GM19099 (cell line): Measurements from ENCODE around the gene ZFAND2B.

ENCODE experiments used
- POLR2A ChIP-seq: IDR thresholded peaks from 3 replicates; pipeline ENCODE4 v1.6.1; 2011; ENCODE audit warnings: low read depth; ENCODE audit not compliant: insufficient read length; ENCODE audit errors: extremely low read depth

The ZFAND2B gene

DNA sequence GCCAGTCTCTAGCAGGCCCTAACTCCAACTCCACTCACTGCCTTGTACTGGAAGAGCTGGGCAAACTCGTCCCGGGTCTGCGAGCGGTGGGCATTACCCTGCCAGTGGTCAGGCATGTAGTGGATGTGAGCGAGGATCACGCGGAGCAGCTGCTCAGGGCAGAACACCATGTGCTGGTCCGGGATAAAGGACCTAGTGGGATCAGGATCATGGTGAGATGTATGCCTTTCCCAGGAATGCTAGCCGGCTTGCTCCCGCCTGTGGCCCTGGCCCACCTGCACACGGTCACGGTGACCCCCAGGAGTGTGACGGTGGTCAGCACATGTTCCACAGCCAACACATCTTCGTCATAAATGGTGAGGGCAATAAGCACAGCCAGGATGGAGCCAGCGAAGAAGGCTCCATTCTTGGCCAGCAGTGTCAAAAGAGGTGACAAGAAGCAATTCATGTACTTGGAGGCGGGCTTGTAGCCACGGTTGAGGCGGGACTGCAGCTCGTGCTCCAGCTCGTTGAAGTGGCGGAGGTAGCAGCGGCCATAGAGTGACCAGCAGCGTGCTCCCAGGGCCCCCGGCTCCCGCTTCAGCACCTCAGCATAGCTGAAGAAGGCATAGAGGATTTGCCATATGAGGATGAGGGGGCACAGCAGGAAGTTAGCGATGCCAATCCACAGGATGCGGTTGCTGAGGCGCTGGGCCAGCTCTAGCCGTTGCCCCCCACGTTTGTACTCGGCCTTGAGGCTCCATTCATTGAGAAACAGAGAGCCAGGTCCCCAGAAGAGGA, 17.4 kb downstream of the ZFAND2B start:
- TF ChIP-seq POLR2A, result no peak

DNA sequence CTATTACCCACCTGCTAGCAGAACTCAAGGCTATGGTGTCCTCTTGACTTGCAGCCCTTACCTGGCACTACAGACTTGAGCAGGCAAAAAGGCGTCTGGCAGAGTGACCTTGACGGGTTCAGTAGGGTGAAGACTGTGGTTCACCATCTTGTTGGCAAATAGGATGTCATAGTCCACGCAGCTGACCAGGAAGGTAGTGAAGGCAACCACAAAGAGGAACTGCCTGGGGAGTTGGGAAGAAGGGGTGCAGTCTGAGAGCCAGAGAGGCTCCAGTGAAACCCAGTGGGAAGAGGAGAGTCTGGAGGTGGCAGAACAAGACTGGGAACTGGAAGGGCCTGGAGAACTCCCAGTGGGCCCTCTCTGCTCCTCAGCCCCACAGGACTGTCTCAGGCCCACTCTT, 18.8 kb downstream of the ZFAND2B start:
- no peak for TF ChIP-seq POLR2A

GRCh38 chr2:219228041-219228910, 21.7 kb downstream of the ZFAND2B start:
- TF ChIP-seq POLR2A, result no peak

GRCh38 chr2:219228911-219229304, 22.3 kb downstream of the ZFAND2B start:
- TF ChIP-seq POLR2A, result peak; percentile 48

- peak; percentile 80 for TF ChIP-seq POLR2A
Measured at GRCh38 chr2:219229305-219230058, 22.9 kb downstream of the ZFAND2B start, which contains the start of the genes ANKZF1 and ATG9A. TSS of gene ANKZF1 (plus strand) at chr2:219229806. CDS start at chr2:219230258, 452 bp downstream. TSS of gene ATG9A (minus strand) at chr2:219229636. CDS start at chr2:219228024, 1,612 bp downstream.

GRCh38 chr2:219230059-219230540, 23.5 kb downstream of the ZFAND2B start:
- TF ChIP-seq POLR2A, result no peak

DNA sequence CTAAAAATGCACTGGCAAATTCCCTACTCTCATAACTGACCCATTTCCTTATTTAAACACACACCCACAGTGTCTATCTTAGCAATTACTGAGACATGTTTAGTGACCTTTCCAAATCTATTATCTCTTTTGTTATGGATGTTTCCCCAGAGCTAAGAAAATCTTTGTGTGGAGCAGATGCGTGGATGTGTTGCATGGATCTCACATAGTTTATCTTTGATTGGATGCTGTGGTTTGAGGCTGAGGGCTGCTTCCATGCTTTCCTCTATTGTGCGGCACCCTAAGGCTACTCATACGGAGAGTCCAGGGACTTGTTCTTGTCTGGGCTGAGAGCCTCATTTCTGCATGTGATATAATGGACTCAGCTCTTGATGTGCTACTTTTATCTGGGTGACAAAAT, 27.7 kb downstream of the ZFAND2B start:
- TF ChIP-seq POLR2A, result no peak

- no peak for TF ChIP-seq POLR2A
Measured at GRCh38 chr2:219243291-219243761, 36.7 kb downstream of the ZFAND2B start.

GRCh38 chr2:219244789-219245147, 38.2 kb downstream of the ZFAND2B start:
- TF ChIP-seq POLR2A, result no peak

GRCh38 chr2:219245148-219245898, 38.7 kb downstream of the ZFAND2B start, which contains the start of the genes GLB1L and STK16:
TSS of gene GLB1L (minus strand) at chr2:219245444. CDS start at chr2:219243573, 1,871 bp downstream.
TSS of gene STK16 (plus strand) at chr2:219245479. CDS start at chr2:219246000, 521 bp downstream.
- peak; percentile 89 for TF ChIP-seq POLR2A

DNA sequence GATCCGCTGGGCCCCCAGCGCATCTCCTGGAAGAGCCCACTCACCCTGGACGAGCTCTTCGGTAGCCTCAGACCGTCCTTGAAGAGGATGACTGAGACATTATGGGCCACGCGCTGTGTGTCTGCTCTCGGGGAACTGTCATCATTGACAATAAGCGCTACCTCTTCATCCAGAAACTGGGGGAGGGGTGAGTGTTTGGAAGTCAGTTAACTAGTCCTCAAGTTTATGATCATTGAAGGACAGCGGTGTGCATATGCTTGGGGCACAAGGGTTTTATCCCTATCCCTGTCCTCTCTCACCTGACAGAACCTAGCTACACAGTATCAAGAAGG, 39.3 kb downstream of the ZFAND2B start:
- no peak for TF ChIP-seq POLR2A

DNA sequence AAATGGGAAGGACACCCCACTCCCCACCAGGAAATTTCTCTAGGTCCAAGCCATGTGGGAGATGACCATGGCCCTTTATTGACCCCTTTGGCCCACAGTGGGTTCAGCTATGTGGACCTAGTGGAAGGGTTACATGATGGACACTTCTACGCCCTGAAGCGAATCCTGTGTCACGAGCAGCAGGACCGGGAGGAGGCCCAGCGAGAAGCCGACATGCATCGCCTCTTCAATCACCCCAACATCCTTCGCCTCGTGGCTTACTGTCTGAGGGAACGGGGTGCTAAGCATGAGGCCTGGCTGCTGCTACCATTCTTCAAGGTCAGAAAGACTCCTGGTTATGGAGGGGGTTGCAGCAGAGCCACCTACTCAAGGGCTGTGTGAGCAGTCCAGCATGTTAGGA, 40.0 kb downstream of the ZFAND2B start:
- TF ChIP-seq POLR2A, result peak; percentile 29

DNA sequence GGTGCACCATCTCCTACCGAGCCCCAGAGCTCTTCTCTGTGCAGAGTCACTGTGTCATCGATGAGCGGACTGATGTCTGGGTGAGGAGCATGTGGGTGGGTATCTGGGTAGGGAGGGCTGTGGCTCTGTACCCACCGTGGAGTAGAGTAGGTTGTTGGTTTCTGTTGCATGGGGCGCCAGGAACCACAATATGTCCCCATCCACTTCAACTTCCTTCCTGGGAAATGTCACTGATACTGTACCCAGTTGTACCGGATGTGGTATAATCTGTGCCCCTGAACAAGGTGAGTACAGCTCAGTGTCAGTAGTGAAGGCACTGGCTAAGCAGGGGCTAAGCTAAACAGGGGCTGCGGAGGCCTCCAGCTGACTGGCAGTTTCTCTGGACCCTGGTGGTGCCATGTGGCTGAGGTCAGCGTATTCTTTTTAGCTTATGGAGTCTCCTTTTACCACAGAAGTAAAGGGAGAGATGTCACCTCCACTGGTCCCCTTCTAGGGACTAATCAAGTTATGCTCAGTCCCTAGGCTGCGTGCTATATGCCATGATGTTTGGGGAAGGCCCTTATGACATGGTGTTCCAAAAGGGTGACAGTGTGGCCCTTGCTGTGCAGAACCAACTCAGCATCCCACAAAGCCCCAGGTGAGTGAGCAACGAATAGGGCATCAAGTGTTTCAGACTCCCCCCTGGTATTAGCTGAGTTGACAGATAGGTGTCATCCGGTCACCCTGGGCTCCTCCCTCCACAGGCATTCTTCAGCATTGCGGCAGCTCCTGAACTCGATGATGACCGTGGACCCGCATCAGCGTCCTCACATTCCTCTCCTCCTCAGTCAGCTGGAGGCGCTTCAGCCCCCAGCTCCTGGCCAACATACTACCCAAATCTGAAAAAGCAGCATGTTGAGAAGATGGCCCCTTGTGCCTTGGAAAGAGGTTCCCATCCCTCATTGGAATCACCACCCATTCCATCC, 41.4 kb downstream of the ZFAND2B start:
- peak; percentile 30 for TF ChIP-seq POLR2A
